ENCODE data around the gene WASF3.

GRCh38 chr13:26557393-26558073 lies at the start of gene WASF3:
- TF ChIP-seq, protein P1, sequence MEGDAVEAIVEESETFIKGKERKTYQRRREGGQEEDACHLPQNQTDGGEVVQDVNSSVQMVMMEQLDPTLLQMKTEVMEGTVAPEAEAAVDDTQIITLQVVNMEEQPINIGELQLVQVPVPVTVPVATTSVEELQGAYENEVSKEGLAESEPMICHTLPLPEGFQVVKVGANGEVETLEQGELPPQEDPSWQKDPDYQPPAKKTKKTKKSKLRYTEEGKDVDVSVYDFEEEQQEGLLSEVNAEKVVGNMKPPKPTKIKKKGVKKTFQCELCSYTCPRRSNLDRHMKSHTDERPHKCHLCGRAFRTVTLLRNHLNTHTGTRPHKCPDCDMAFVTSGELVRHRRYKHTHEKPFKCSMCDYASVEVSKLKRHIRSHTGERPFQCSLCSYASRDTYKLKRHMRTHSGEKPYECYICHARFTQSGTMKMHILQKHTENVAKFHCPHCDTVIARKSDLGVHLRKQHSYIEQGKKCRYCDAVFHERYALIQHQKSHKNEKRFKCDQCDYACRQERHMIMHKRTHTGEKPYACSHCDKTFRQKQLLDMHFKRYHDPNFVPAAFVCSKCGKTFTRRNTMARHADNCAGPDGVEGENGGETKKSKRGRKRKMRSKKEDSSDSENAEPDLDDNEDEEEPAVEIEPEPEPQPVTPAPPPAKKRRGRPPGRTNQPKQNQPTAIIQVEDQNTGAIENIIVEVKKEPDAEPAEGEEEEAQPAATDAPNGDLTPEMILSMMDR (conservative IDR thresholded peaks at IDR 0.05): peak; percentile 11
- peak; percentile 98 for TF ChIP-seq ZFX (IDR thresholded peaks at IDR 0.05)
